HepG2 (cell line): ENCODE results near the gene CCDC7.

Experiments
- ATRX ChIP-seq: sonication (generic); formaldehyde crosslinking; IDR thresholded peaks from 2 replicates; pipeline ENCODE4 v1.4.0; 2020; ENCODE audit warnings: missing genetic modification reagents, borderline replicate concordance
- CHD2 ChIP-seq: IDR thresholded peaks from 2 replicates; pipeline ENCODE4 v1.6.1; 2011; ENCODE audit warnings: low read depth, low read length, improper control_type of control experiment
- FOXP4 ChIP-seq: sonication (generic); formaldehyde crosslinking; IDR thresholded peaks from 2 replicates; pipeline ENCODE4 v1.4.0; 2020; ENCODE audit warnings: missing genetic modification reagents
- NR1H2 ChIP-seq: sonication (generic); formaldehyde crosslinking; IDR thresholded peaks from 2 replicates; pipeline ENCODE4 v1.8.1; 2022; ENCODE audit warnings: low read depth, missing genetic modification reagents, borderline replicate concordance
- NR2C2 ChIP-seq: sonication (generic); formaldehyde crosslinking; IDR thresholded peaks from 2 replicates; pipeline ENCODE4 v1.4.0; 2020; ENCODE audit warnings: missing genetic modification reagents, mild to moderate bottlenecking, moderate library complexity, borderline replicate concordance
- NR2F2 ChIP-seq: IDR thresholded peaks from 2 replicates; pipeline ENCODE4 v1.6.1; 2012; ENCODE audit warnings: low read depth, inconsistent platforms, borderline replicate concordance
- SNAPC2 ChIP-seq: sonication (generic); formaldehyde crosslinking; IDR thresholded peaks from 2 replicates; pipeline ENCODE4 v1.8.1; 2022; ENCODE audit warnings: mild to moderate bottlenecking, missing genetic modification reagents
- TCF12 ChIP-seq, 2 experiments: fragments of 450-650 bp in 1 of 2; sonication (generic) in 1 of 2; formaldehyde crosslinking in 1 of 2; IDR thresholded peaks; 2 replicates each; pipeline versions ENCODE4 v1.6.1 to v1.8.0; 2017 to 2022; ENCODE audit warnings: antibody characterized with exemption in 1 of 2, mild to moderate bottlenecking in 1 of 2, missing genetic modification reagents in 1 of 2, moderate library complexity in 1 of 2
- ZNF256 ChIP-seq: sonication (generic); formaldehyde crosslinking; conservative IDR thresholded peaks from 2 replicates; pipeline ENCODE4 v1.4.0; 2020; ENCODE audit warnings: missing genetic modification reagents
- ZNF589 ChIP-seq: sonication (generic); formaldehyde crosslinking; conservative IDR thresholded peaks from 2 replicates; pipeline ENCODE4 v1.8.0; 2022; ENCODE audit warnings: mild to moderate bottlenecking, moderate library complexity, missing genetic modification reagents
- TF ChIP-seq, protein P1 (sequence below): sonication (generic); formaldehyde crosslinking; IDR thresholded peaks from 2 replicates; pipeline ENCODE4 v1.5.0; 2020; ENCODE audit warnings: mild to moderate bottlenecking, missing genetic modification reagents, moderate library complexity

- TF ChIP-seq ATRX (CRISPR knock-in tag) (no peak), CHD2 (no peak), SNAPC2 (0 out of 2 replicates have a peak, but pooled peaks have one; percentile 35), FOXP4 (no peak), NR2F2 (no peak), ZNF589 (CRISPR knock-in tag) (no peak), NR2C2 (CRISPR knock-in tag) (0 out of 2 replicates have a peak, but pooled peaks have one; percentile 35), ZNF256 (CRISPR knock-in tag) (no peak), NR1H2 (CRISPR knock-in tag) (no peak), TCF12 (IDR thresholded peaks at IDR 0.05) (no peak), TCF12 (CRISPR knock-in tag; IDR thresholded peaks at IDR 0.05) (peak; percentile 62; the same call in 1 of the 2 replicates)
- TF ChIP-seq, protein P1, sequence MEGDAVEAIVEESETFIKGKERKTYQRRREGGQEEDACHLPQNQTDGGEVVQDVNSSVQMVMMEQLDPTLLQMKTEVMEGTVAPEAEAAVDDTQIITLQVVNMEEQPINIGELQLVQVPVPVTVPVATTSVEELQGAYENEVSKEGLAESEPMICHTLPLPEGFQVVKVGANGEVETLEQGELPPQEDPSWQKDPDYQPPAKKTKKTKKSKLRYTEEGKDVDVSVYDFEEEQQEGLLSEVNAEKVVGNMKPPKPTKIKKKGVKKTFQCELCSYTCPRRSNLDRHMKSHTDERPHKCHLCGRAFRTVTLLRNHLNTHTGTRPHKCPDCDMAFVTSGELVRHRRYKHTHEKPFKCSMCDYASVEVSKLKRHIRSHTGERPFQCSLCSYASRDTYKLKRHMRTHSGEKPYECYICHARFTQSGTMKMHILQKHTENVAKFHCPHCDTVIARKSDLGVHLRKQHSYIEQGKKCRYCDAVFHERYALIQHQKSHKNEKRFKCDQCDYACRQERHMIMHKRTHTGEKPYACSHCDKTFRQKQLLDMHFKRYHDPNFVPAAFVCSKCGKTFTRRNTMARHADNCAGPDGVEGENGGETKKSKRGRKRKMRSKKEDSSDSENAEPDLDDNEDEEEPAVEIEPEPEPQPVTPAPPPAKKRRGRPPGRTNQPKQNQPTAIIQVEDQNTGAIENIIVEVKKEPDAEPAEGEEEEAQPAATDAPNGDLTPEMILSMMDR = peak; percentile 53
Observed at GRCh38 chr10:32445740-32446535, at the start of gene CCDC7.
